Endothelial cell of umbilical vein (primary cell): Measurements from ENCODE around the gene OPCML. TPM values are rescaled to one million over a fixed set of nuclear protein-coding genes. Genes with fewer than 3 reads are reported as not detected.

Experiments used
- BruUV-seq: library from RNA; stranded (reverse); fragments of 400-500 nt; replicated peaks from 2 replicates; lab custom pipeline; 2021; lab: Mats Ljungman, UMichigan
- CTCF ChIA-PET: fragments of 300-600, 350-600 bp; sonication (Branson Sonifier 250); formaldehyde crosslinking; loops from one replicate; lab custom pipeline; 2021; ENCODE audit warnings: antibody characterized with exemption, inconsistent platforms; lab: Charles Lee
- POLR2A ChIA-PET: fragments of 300-600, 350-600 bp; sonication (Branson Sonifier 250); formaldehyde crosslinking; loops from one replicate; lab custom pipeline; 2021; ENCODE audit warnings: antibody characterized with exemption, inconsistent platforms; lab: Charles Lee
- DNase-seq: peaks from one replicate; pipeline ENCODE4 v3.0.0-alpha.2; 2011; ENCODE audit warnings: low read depth, low spot score
- FAIRE-seq: peaks from 2 replicates; lab custom pipeline; 2011; peaks lifted over from hg19 to GRCh38; lab: Jason Lieb, UNC
- H2AFZ ChIP-seq: 2 replicates; pipeline ENCODE4 v1.6.0; 2012; ENCODE audit warnings: low read depth, low read length, control low read depth, inconsistent platforms
- H3K27ac ChIP-seq: 2 replicates; pipeline ENCODE4 v1.5.1; 2011; ENCODE audit warnings: low read depth, mild to moderate bottlenecking, control low read depth, low read length, moderate library complexity; ENCODE audit not compliant: insufficient read depth
- H3K27me3 ChIP-seq, 2 experiments: 2 replicates each; pipeline versions ENCODE4 v1.6.0 to v1.6.1; 2011; ENCODE audit warnings: low read length in 2 of 2, mixed read lengths in 1 of 2; ENCODE audit not compliant: control insufficient read depth in 2 of 2, insufficient read depth in 2 of 2
- H3K36me3 ChIP-seq, 2 experiments: 2 replicates in 1 of 2; 3 replicates in 1 of 2; pipeline ENCODE4 v1.5.1; 2011; ENCODE audit warnings: low read length in 2 of 2, mild to moderate bottlenecking in 1 of 2, moderate library complexity in 1 of 2; ENCODE audit not compliant: control insufficient read depth in 2 of 2, insufficient read depth in 2 of 2; ENCODE audit errors: extremely low read depth in 1 of 2
- H3K4me1 ChIP-seq: 3 replicates; pipeline ENCODE4 v1.5.1; 2011; ENCODE audit warnings: mild to moderate bottlenecking, low read length; ENCODE audit not compliant: control insufficient read depth, insufficient read depth; ENCODE audit errors: extremely low read depth
- H3K4me2 ChIP-seq: 2 replicates; pipeline ENCODE4 v1.6.1; 2011; ENCODE audit warnings: low read length, control low read depth, mixed read lengths; ENCODE audit not compliant: insufficient read depth
- H3K4me3 ChIP-seq, 3 experiments: fragments of 200-600 bp in 1 of 3; sonication (generic), shearing (Covaris generic) in 1 of 3; replicated peaks in 1 of 3; 2 replicates each; pipeline ENCODE4 v1.5.1; 2011 to 2016; ENCODE audit warnings: control low read depth in 3 of 3, low read length in 3 of 3, mild to moderate bottlenecking in 2 of 3, inconsistent platforms in 1 of 3, low read depth in 1 of 3, moderate library complexity in 1 of 3; ENCODE audit not compliant: insufficient read depth in 1 of 3
- H3K79me2 ChIP-seq: 2 replicates; pipeline ENCODE4 v1.6.0; 2012; ENCODE audit warnings: low read length, inconsistent platforms; ENCODE audit not compliant: control insufficient read depth, insufficient read depth
- H3K9ac ChIP-seq: replicated peaks from 2 replicates; pipeline ENCODE3; 2011; ENCODE audit warnings: low read length, control low read depth; ENCODE audit not compliant: insufficient read depth; ENCODE audit errors: extremely low read depth
- H3K9me1 ChIP-seq: replicated peaks from 3 replicates; pipeline ENCODE4 v1.6.0; 2011; ENCODE audit warnings: mild to moderate bottlenecking, low read length; ENCODE audit not compliant: control insufficient read depth, insufficient read depth; ENCODE audit errors: extremely low read depth
- H3K9me3 ChIP-seq: replicated peaks from 2 replicates; pipeline ENCODE4 v1.5.1; 2012; ENCODE audit warnings: low read length, inconsistent platforms; ENCODE audit not compliant: control insufficient read depth, insufficient read depth
- H4K20me1 ChIP-seq: replicated peaks from 2 replicates; pipeline ENCODE3; 2011; ENCODE audit warnings: mild to moderate bottlenecking, low read length; ENCODE audit not compliant: control insufficient read depth, insufficient read depth; ENCODE audit errors: extremely low read depth
- EZH2 ChIP-seq: IDR thresholded peaks from 2 replicates; pipeline ENCODE4 v1.6.1; 2012; ENCODE audit warnings: borderline replicate concordance, low read depth, mild to moderate bottlenecking, moderate library complexity, low read length, inconsistent platforms; ENCODE audit not compliant: severe bottlenecking
- FOS ChIP-seq: IDR thresholded peaks from 2 replicates; pipeline ENCODE4 v1.6.1; 2011; ENCODE audit warnings: mild to moderate bottlenecking, low read length, moderate library complexity, borderline replicate concordance; ENCODE audit not compliant: insufficient read depth
- GATA2 ChIP-seq: IDR thresholded peaks from 2 replicates; pipeline ENCODE4 v1.7.0; 2011; ENCODE audit warnings: low read depth, mild to moderate bottlenecking, moderate library complexity, mixed read lengths, low read length; ENCODE audit not compliant: insufficient read length, insufficient read depth
- JUN ChIP-seq: IDR thresholded peaks from 2 replicates; pipeline ENCODE4 v1.6.1; 2011; ENCODE audit warnings: borderline replicate concordance, low read depth; ENCODE audit not compliant: insufficient read length, insufficient read depth
- MAX ChIP-seq: IDR thresholded peaks from 2 replicates; pipeline ENCODE4 v1.6.1; 2011; ENCODE audit not compliant: insufficient read depth, insufficient read length
- MYC ChIP-seq: IDR thresholded peaks from one replicate; pipeline ENCODE4 v1.6.1; 2011; ENCODE audit warnings: mild to moderate bottlenecking, low read depth, low read length
- POLR2A ChIP-seq: IDR thresholded peaks from 2 replicates; pipeline ENCODE4 v1.6.1; 2012; ENCODE audit warnings: low read depth, mild to moderate bottlenecking, control low read depth, low read length
- POLR2AphosphoS5 ChIP-seq: IDR thresholded peaks from 2 replicates; pipeline ENCODE4 v1.6.1; 2012; ENCODE audit warnings: low read depth, mild to moderate bottlenecking, control low read depth, low read length, moderate library complexity; ENCODE audit not compliant: insufficient read depth
- dilution Hi-C: fragments of 300-500 bp; cut with MboI; formaldehyde crosslinking; loops from one replicate; pipeline ENCODE4 v1.15.0; 2019; ENCODE audit warnings: low sequenced_read_pairs; ENCODE audit not compliant: extremely low pct_ligation_motif_present
- intact Hi-C: fragments of 100-400 bp; cut with micrococcal nuclease; formaldehyde crosslinking; loops from one replicate; pipeline ENCODE4 v1.10.0; 2022
- polyA plus RNA-seq, 4 experiments: library from polyadenylated mRNA; depleted of rRNA in 3 of 4; stranded (reverse) in 3 of 4; unstranded in 1 of 4; fragments of >200 nt; gene quantifications; 2 replicates each; pipeline versions ENCODE4 v1.2.1 to v1.2.3, GENCODE V29; 2011 to 2012; ENCODE audit warnings: missing spikeins in 1 of 4
- total RNA-seq: library from RNA; stranded (reverse); gene quantifications from 2 replicates; pipeline ENCODE4 v1.2.3, GENCODE V29; 2021
- TF ChIP-seq, protein P1 (sequence below), 2 donors: IDR thresholded peaks; 1 replicate in 1 of 2; 2 replicates in 1 of 2; pipeline ENCODE4 v1.5.1; 2011; ENCODE audit warnings: low read length in 2 of 2, mild to moderate bottlenecking in 2 of 2, moderate library complexity in 2 of 2, control low read depth in 1 of 2, inconsistent platforms in 1 of 2, low read depth in 1 of 2; ENCODE audit not compliant: insufficient read depth in 1 of 2; ENCODE audit errors: extremely low read depth in 1 of 2

Gene OPCML
- total and polyA plus RNA-seq, 2 donors (not counting 3 experiments of a cell fraction or from before 2014, with no cell fraction given) = not detected

DNA sequence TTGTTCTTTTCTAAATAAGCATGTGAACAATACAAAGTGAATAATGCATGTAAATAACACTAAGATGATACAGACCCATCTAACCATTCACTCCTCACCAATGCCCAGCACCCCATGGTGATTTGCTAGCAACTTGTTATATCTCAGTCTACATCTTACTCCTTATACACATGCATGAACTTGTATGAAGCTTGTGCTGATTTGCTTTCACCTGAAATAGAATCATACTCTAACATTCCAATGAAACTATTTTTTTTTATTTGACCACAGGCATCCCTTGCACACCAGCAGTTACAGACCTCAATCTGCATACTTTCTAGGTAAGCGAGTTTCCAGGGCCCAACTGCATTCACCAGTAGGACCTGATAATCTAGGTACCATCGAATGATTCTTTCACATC is 873.6 kb downstream of the OPCML start:
- no TSS peak for BruUV-seq

More for the DNA sequence above, 873.6 kb downstream of the OPCML start:
- H3K27ac ChIP-seq = no peak overlapping the region
- ChIA-PET POLR2A (no interaction called here), CTCF (no interaction called here)
- no peaks in the 10 kb centered on the region for H3K4me1 ChIP-seq
- no peaks in the 10 kb centered on the region for H3K9me3 ChIP-seq
- FAIRE-seq (no peak), DNase-seq (no peak)
- no peaks in the 10 kb centered on the region for H3K36me3 ChIP-seq
- no peaks in the 10 kb centered on the region for H3K79me2 ChIP-seq
- H3K4me2 ChIP-seq = no peak overlapping the region
- H3K27me3 ChIP-seq = no peaks in the 10 kb centered on the region
- H3K9ac ChIP-seq = no peak overlapping the region
- H4K20me1 ChIP-seq = no peaks in the 10 kb centered on the region
- TF ChIP-seq, protein P1, sequence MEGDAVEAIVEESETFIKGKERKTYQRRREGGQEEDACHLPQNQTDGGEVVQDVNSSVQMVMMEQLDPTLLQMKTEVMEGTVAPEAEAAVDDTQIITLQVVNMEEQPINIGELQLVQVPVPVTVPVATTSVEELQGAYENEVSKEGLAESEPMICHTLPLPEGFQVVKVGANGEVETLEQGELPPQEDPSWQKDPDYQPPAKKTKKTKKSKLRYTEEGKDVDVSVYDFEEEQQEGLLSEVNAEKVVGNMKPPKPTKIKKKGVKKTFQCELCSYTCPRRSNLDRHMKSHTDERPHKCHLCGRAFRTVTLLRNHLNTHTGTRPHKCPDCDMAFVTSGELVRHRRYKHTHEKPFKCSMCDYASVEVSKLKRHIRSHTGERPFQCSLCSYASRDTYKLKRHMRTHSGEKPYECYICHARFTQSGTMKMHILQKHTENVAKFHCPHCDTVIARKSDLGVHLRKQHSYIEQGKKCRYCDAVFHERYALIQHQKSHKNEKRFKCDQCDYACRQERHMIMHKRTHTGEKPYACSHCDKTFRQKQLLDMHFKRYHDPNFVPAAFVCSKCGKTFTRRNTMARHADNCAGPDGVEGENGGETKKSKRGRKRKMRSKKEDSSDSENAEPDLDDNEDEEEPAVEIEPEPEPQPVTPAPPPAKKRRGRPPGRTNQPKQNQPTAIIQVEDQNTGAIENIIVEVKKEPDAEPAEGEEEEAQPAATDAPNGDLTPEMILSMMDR (IDR thresholded peaks at IDR 0.05; ENCODE audit: extremely low read depth in 1 of 2, insufficient read depth in 1 of 2, low read depth in 1 of 2, low read length in 2 of 2) = no peak
- TF ChIP-seq GATA2 = no peak
- no peak for TF ChIP-seq JUN
- TF ChIP-seq EZH2 = no peak
- TF ChIP-seq POLR2A = no peak
- no peak for TF ChIP-seq MYC
- TF ChIP-seq FOS = no peak
- TF ChIP-seq POLR2AphosphoS5 = no peak
- TF ChIP-seq MAX = no peak
- intact Hi-C loops (no loop called here), dilution Hi-C loops (no loop called here)
- H2AFZ ChIP-seq = no peak overlapping the region
- no peak overlapping the region for H3K4me3 ChIP-seq
- H3K9me1 ChIP-seq = no peaks in the 10 kb centered on the region
